ENCODE data around the gene CECR2.

The CECR2 gene

DNA sequence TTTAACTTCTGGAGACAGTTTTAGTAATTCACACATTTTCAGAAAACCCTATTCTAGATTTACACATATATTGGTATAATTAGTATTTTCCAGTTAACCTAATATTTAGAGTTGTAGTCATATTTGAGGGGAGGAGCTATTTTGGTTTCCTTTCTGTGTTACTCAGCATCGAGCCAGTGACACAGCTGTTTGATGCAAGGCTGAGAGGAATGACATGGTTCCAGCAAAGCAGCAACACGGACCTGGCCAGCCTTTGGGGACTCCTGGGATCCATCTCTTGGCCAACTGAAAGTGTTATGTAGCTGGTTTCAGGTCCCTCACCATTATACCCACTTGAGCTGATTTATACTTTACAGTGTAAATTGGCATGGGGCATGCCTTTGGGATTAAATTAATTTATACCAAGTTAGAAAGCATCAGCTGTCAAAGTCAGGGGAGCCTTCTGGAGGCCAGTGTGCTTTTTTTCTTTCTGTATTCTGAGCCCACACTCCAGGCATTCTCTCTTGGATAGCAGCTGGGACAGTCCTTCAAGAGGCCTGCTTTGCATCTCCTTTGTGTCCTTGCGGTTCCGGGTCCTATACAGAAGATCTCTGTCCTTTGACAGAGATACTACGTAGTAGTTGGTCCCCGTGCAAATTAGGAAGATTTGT lies 102.8 kb downstream of the CECR2 start:
- peak; percentile 68 to 87 (median 80) for DNase-seq

GRCh38 chr22:17472932-17473331 lies 103.7 kb downstream of the CECR2 start:
- no peak for DNase-seq

DNA sequence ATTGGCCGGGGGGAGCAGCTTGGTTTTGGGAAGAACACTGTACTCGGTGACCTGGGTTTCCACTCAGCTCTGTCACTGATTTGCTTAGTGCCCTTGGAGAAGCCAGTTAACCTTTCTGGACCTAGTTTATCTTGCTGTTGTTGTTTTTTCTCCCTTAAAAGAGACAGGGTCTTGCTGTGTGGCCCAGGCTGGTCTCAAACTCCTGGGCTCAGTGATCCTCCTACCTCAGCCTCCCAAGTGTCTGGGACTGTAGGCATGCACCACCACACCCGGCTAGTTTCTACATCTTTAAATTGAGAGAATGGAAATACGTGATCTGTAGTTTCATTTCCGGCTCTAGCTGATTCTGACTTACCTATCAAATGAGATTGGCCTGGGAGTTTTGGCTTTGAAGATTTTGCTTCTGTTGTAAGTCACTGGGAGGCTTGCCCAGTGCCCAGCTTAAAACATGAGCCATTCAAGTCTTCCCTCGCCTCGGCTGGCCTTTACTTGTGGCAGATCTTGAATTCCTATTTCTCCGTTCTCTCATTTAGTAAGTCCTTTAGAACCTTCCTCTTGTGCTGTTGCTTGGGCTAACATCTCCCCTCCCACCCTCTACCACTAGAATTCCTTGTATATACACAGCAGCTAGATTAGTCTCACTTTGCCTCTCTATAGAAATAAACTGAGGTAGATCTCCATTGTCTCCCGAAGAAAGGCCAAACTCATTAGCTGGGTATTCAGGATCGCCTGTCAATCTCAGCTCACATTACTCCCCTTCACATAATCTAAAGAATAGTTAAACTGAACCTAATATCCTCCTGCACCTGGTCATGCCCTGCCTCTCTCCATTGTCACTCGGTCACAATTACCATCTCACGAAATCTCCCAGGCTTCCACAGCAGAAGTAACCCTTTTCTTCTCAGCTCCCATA lies 106.3 kb downstream of the CECR2 start:
- no peak for DNase-seq

DNA sequence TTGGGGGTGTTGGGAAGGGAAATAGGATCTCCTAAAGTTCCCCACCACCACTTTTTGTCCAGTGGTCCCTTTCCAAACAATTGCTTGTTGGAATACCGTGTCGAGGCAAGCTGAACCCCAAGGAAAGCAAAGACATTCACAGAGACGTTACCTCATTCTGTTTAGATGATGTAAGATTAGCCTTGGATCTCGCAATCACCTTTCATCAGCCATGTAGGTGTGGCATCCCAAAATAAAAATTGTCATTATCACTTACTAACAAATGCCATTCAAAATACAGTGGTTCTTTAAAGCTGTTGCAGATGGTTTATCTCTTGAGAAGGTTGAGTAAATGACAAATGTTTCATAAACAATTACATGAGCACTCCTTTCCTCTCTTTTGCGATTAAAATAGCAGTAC lies 107.6 kb downstream of the CECR2 start:
- peak in 1 of 3 donors; percentile 15 for DNase-seq

DNA sequence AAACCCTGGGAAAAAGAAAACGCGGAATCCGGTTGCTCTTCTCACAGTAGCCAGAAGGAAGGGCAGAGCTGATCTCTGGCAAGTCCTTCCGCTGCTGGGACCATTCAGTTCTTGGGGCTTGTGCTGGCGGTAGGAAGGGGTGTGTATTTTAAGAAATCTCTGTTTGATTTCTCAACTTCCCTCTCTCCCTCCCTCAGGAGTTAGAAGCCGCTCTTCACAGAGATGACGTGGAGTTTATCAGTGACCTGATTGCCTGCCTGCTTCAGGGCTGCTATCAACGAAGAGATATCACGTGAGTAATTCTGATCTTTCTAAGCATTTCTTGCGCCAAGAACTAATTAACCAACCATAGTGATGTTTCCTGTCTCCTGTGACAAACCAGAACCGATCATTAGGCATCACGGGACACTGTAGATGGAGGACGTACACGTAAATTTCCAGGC lies 108.2 kb downstream of the CECR2 start:
- DNase-seq = peak; percentile 58 to 64 (median 60)

DNA sequence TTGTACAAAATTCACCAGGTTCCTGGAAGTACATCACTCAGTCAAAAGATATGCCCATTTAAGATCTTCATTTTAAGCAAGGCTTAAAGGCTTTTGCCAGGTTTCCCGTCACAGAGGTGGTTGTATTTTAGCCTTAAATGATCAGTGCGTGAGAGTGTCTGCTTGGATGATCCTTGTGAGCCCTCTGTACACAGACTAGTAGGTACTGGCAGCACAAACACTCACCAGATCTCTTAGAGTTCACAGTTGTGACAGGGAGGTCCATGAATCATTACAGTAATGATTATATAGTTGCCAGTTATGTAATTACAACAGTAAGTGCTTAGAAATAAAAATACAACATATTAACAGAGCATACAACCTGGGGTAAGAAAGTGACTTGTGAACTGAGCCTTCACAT lies 109.9 kb downstream of the CECR2 start:
- DNase-seq = no peak

GRCh38 chr22:17481424-17481823 lies 112.2 kb downstream of the CECR2 start:
- DNase-seq = no peak

- DNase-seq = peak; percentile 22 to 38 (median 30)
Measured at GRCh38 chr22:17483688-17484372, 114.6 kb downstream of the CECR2 start.

DNA sequence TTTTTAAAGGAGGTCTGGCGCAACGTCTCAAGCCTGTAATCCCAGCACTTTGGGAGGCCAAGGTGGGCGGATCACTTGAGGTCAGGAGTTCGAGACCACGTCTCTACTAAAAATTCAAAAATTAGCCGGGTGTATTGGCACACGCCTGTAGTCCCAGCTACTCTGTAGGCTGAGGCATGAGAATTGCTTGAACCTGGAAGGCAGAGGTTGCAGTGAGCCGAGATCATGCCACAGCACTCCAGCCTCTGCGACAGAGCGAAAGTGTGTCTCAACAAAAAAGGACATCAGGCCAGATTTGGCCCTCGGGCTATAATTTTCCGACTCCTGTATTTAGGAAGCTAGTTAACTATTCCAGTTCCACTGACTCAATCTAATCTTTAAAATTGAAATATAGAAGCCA lies 115.3 kb downstream of the CECR2 start:
- DNase-seq = no peak

DNA sequence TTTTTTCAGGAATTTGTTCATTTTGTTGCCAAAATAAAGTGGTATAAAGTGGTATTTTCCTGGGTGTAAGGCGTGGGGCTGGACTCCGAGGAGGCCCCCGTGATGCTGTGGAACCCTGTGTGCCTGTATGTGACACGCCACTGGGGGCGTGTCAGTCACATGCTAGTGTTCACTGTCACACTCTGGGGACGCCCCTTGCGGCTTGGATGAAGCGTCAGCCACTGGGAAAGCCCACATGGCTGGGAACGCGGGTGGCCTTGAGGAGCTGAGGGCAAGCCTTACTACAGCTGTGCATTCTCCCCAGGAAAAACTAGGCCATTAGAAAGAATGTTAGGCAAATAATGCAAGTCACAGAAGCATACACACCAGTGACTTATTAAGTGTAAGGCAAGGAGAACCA lies 117.1 kb downstream of the CECR2 start:
- DNase-seq = no peak

GRCh38 chr22:17486719-17487118 lies 117.5 kb downstream of the CECR2 start:
- no peak for DNase-seq

GRCh38 chr22:17489101-17489500 lies 119.8 kb downstream of the CECR2 start:
- DNase-seq = no peak

DNA sequence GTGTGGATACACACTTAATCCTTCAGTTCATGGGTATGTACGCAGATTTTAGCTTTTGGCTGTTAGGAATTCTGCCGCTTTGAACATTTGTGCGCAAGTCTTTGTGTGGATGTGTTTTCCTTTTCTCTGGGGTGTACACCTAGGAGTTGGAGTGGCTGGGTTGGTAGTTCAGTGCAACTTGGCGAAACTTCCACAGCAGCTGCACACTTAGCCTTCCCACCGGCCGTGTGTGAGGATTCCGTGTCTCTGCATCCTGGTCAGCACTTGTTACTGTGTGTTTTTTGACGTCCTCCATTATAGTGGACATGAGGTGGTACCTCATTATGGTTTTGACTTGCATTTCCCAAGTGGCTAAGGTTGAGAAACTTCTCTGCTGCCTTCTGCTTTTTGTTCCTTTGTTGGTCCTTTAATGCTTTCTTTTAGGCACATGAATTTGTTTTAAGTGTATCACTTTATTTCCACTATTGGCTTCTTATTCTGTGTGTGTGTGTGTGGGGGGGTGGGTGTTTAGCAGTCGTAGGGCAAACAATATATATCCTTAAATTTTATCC lies 121.9 kb downstream of the CECR2 start:
- DNase-seq = no peak

DNA sequence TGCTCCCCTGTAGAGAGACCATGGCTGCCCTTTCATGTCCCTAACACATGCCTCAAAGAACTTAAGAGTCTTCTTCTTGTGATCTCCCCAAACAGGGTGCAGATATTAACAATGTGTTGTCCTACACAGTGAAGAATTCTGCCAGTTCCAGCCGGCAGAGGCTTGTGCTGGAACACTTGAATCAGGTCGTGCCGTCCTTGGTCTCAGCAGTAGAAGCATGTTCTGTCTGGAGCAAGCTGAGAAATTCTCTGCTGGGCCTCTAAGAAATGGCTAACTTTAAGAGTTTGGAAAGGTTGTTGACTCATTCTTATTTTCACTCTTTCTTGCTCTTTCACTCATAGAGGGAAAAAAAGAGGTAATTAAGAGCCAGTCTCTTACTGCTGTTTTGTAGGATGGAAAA lies 123.0 kb downstream of the CECR2 start:
- DNase-seq = no peak

DNA sequence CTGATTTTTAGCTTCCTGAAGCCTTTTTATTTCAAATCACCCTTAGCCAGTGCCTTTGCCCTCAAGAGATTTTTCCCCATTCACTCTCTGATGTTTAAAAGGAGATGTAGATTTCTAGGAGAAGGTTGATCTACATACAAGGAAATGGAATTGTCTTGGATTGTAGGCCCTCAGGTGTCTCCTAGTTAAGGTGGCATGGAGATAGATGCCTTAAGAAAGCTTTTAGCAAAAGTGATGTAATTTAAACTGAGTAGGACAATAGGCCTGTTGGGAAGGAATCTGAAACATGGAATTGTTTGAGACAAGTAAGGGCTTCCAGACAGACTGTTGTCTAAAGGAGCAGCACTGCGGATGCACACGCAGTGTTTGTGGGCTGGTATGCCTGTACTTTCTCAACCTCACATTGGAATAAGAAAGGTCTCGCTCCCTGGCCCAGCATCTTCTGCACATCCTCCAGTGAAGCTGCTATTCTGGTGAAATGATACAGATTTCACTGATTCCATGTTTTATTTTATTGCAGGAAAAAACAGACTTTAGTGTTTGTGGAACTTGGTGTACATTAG lies 124.2 kb downstream of the CECR2 start:
- no peak for DNase-seq

DNA sequence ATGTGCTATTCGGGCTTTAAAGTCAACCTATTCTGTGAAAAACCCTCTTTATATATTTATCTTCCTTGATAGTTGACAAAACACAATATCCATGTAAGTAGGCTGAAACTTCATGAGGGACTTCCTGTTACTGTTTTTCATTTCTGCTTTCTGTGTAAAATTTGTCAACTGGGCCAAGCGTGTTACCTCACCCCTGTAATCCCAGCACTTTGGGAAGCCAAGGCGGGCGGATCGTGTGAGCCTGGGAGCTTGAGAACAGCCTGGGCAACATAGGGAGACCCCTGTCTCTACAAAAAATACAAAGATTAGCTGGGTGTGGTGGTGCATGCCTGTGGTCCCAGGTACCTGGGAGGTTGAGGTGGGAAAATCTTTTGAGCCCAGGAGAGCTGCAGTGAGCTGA lies 127.6 kb downstream of the CECR2 start:
- peak; percentile 75 to 78 (median 77) for DNase-seq

GRCh38 chr22:17501679-17502285 lies 132.5 kb downstream of the CECR2 start:
- peak; percentile 72 to 84 (median 83) for DNase-seq

DNA sequence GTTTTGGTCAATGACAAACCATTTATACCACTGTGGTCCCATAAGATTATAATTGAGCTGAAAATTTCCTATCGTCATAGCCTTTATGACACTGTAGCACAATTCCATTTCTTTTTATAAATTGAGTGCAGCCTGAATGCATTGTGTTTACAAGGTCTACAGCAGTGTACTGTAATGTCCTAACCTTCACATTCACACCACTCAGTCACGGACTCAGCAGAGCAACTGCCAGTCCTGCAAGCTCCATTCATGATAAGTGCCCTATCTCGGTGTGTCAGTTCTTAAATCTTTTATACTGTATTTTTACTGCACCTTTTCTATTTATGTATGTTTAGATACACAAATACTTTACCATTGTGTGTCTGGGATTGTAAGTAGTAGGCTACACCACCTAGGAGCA lies 138.8 kb downstream of the CECR2 start:
- no peak for DNase-seq

GRCh38 chr22:17512960-17513359 lies 143.7 kb downstream of the CECR2 start:
- DNase-seq = no peak

DNA sequence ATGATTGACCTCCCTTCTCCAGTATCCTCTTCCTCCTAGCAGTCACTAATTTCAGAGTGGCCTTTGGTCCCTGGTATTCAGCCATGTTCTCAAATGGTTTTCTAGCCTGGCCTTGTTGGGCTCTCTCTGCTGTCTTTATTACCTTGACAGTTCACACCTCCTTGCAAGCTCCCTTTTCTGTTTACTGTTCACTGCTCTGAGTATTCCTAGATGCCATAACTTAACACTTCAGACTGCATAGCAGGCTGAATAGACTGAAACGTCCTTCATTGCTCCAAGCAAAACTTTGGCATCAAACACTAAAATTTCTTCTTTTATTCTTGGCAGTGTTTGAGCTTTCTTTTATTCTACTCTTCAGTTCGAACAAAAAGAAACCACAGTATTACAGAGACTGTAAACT lies 144.4 kb downstream of the CECR2 start:
- no peak for DNase-seq

GRCh38 chr22:17514084-17514483 lies 144.8 kb downstream of the CECR2 start:
- no peak for DNase-seq

GRCh38 chr22:17518406-17518805 lies 149.1 kb downstream of the CECR2 start:
- DNase-seq = no peak

Data from suppressor macrophage treated with lipopolysaccharide for 1 hour (primary cell).